GM06990 (cell line): ENCODE results near the gene UBA6.

Experiments
- DNase-seq: peaks from one replicate; pipeline ENCODE4 v3.0.0-alpha.2; 2011; ENCODE audit not compliant: insufficient read length; ENCODE audit errors: extremely low read depth
- H3K27me3 ChIP-seq: replicated peaks from 2 replicates; pipeline ENCODE4 v1.6.0; 2011; ENCODE audit warnings: low read length; ENCODE audit not compliant: control insufficient read depth, insufficient read depth
- H3K36me3 ChIP-seq: 2 replicates; pipeline ENCODE4 v1.5.1; 2011; ENCODE audit warnings: low read length; ENCODE audit not compliant: control insufficient read depth, insufficient read depth
- H3K4me3 ChIP-seq: replicated peaks from 2 replicates; pipeline ENCODE4 v1.5.1; 2011; ENCODE audit warnings: low read depth, mild to moderate bottlenecking, control low read depth, low read length
- TF ChIP-seq, protein P1 (sequence below): IDR thresholded peaks from 2 replicates; pipeline ENCODE4 v1.5.1; 2011; ENCODE audit warnings: low read length, control low read depth, mild to moderate bottlenecking, inconsistent platforms; ENCODE audit not compliant: insufficient read depth, poor library complexity, severe bottlenecking

The UBA6 gene

DNA sequence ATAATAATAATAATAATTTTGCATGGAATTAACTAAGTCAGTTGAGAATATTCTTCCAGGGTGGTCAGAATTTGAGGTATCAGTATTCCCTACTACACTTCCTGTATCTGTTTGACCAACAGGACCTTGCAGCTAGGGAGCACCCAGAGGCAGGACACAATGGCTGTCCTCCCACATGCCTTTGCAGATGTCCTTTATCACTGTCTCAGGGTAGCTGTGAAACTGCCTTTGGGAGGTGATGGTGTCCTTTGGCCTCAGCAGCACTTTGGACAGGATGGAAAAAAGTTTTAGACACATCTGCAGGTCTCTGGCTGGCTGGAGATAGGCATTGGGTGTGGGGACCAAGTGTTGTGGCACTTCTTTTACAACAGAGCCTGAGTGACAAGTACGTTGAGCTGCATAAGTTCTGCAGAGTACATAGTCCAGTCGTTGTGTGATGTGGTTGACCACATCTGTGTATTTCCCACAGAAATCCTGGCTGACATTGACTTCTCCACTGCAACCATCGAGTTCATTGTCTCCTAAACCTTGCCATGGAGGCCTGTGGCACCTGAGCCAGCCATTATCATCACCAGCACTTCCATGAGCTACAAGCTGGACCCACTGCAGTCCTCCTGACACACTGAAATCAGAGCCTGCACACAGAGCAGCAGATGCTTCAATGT is 19.1 kb upstream of the UBA6 start:
- H3K36me3 ChIP-seq = peaks cover 7% of the 10 kb centered on the region
- TF ChIP-seq, protein P1, sequence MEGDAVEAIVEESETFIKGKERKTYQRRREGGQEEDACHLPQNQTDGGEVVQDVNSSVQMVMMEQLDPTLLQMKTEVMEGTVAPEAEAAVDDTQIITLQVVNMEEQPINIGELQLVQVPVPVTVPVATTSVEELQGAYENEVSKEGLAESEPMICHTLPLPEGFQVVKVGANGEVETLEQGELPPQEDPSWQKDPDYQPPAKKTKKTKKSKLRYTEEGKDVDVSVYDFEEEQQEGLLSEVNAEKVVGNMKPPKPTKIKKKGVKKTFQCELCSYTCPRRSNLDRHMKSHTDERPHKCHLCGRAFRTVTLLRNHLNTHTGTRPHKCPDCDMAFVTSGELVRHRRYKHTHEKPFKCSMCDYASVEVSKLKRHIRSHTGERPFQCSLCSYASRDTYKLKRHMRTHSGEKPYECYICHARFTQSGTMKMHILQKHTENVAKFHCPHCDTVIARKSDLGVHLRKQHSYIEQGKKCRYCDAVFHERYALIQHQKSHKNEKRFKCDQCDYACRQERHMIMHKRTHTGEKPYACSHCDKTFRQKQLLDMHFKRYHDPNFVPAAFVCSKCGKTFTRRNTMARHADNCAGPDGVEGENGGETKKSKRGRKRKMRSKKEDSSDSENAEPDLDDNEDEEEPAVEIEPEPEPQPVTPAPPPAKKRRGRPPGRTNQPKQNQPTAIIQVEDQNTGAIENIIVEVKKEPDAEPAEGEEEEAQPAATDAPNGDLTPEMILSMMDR = no peak

DNA sequence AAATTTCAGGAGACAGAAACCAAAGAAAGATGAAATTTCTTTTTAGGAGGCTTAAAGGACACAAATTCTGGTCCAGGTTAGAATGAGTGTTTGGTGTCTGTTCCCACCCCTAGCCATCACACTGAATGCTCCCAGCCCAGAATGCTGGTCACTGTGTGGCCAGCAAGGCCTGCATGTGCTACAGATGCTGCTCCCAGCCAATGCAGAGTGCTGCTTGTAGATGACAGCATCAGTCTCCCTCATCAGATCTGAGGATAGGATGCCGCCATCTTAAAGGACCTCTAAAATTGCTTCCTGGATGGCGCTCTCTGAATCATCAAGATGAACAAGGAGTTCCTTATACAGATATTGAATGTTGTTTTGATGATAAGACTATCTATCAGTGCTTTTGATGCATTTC is 17.9 kb upstream of the UBA6 start:
- no peak overlapping the region for H3K4me3 ChIP-seq
- peaks cover 7% of the 10 kb centered on the region for H3K36me3 ChIP-seq
- TF ChIP-seq, protein P1 = no peak

More for the DNA sequence above, 19.1 kb upstream of the UBA6 start:
- H3K4me3 ChIP-seq = no peak overlapping the region
- no peaks in the 10 kb centered on the region for H3K27me3 ChIP-seq
- no peak for DNase-seq

GRCh38 chr4:67717586-67717985 is 16.6 kb upstream of the UBA6 start:
- Histone ChIP-seq H3K4me3 (no peak overlapping the region), H3K36me3 (peaks cover 7% of the 10 kb centered on the region), H3K27me3 (no peaks in the 10 kb centered on the region)
- no peak for DNase-seq
- TF ChIP-seq, protein P1 = no peak

More for the DNA sequence above, 17.9 kb upstream of the UBA6 start:
- no peaks in the 10 kb centered on the region for H3K27me3 ChIP-seq
- no peak for DNase-seq

DNA sequence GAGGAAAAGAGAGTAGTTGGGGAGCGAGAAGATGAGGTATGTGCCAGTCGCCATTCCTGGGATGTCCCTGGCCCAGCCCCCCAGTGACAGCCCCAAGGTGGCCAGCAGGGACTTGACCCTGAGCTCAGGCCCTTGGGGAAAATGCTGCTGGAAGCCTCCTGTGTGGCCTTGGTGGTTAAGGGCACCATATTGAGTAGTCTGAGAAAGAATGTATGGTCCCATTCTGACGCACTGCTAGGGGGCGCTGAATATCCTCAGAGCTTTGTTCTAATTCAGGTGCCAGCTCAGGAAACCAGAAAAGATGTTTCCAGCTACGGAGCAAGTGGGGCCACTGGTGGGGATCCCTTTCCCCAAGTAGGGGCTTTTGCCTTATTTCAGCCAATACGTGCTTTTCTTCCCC is 14.0 kb upstream of the UBA6 start:
- no peak overlapping the region for H3K4me3 ChIP-seq
- DNase-seq = no peak
- H3K36me3 ChIP-seq = peaks cover 4% of the 10 kb centered on the region
- H3K27me3 ChIP-seq = no peaks in the 10 kb centered on the region
- TF ChIP-seq, protein P1 = peak; percentile 11

GRCh38 chr4:67714248-67714583 is 13.3 kb upstream of the UBA6 start:
- TF ChIP-seq, protein P1 = no peak
- DNase-seq = no peak
- Histone ChIP-seq H3K36me3 (peaks cover 4% of the 10 kb centered on the region), H3K4me3 (no peak overlapping the region), H3K27me3 (no peaks in the 10 kb centered on the region)

DNA sequence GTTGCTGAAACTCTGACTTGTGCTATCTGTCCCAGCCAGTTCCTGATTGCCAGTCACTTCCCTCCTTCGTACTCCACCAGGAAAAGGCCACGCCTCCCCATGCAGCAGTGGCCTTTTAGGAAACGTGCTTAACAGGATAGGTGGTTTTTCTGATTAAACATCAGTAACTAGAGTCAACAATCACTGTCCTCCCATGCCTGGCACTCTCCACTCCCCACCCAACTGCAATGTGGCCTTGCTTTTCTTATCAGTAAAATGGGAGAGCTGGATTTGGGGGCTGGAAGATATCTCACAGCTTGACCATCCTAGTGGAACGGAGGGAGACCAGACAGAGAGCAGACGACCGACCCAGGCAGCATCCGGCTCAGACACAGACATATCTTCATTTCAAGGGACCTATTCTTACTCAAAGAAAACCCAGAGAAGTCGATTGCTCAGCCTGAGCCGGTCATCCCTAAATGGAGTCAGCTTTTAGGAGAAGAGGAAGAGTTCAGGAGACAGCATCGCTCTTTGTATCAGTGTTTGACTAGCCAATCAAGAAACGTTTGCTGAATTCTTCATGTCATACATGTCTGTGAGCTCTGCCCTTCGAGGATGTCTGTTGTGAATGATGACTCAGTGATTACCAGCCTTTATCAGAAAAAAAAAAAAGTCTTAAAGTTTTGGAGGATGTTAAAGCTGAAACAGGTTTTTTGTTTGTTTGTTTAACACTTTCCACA is 12.7 kb upstream of the UBA6 start:
- no peak for DNase-seq

More for the DNA sequence above, 12.7 kb upstream of the UBA6 start:
- TF ChIP-seq, protein P1 = no peak
- Histone ChIP-seq H3K27me3 (no peaks in the 10 kb centered on the region), H3K4me3 (no peak overlapping the region), H3K36me3 (peaks cover 4% of the 10 kb centered on the region)
